Fibroblast of villous mesenchyme (primary cell): ENCODE data around the gene TEX26. TPM values are rescaled to one million over a fixed set of nuclear protein-coding genes. Genes with fewer than 3 reads are reported as not detected.

Experiments
- DNase-seq: peaks from one replicate; pipeline ENCODE4 v3.0.0-alpha.2; 2010; ENCODE audit warnings: low read depth
- H3K4me3 ChIP-seq: 2 replicates; pipeline ENCODE4 v1.5.1; 2011; ENCODE audit warnings: low read depth, mild to moderate bottlenecking, low read length
- total RNA-seq: library from RNA; depleted of rRNA; stranded (reverse); fragments of >200 nt; gene quantifications from 2 replicates; pipeline ENCODE4 v1.2.3, GENCODE V29; 2012
- TF ChIP-seq, protein P1 (sequence below): IDR thresholded peaks from 2 replicates; pipeline ENCODE4 v1.5.1; 2012; ENCODE audit warnings: low read depth, mild to moderate bottlenecking, low read length; ENCODE audit not compliant: insufficient read depth

The TEX26 gene
- total RNA-seq, 1 donor: under 0.01 TPM

DNA sequence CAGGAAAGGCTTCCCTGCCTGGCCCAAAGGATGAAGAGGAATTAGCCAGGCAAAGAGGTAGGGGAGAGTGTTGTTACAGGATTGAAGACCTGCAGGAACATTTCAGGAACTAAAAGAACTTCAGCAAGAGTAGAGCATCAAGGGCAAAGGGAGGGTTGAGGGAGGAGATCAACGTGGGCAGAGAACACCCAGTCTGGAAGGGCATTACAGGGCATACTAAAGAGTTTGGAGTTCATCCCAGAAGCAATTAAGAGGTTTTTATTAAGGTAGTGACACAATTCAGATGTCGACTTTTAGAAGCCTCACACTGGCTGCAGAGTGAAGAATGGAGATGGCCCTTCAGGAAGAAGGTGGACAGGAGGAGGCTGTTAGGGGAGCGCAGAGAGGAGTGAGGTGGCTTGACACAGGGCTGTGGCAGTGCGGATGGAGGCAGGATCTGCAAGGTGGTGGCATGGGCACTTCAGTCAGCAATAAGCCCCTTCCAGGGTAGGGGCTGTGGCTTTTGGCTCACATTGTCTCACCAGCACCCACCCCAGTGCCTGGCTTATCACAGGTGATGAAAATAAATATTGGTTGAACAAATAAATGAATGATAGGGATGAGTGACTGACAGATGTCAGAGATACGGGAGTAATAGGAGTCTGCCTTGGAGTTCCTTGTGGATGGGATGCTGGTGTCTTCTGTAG, 24.9 kb downstream of the TEX26 start:
- no peak for DNase-seq
- no peak overlapping the region for H3K4me3 ChIP-seq
- TF ChIP-seq, protein P1, sequence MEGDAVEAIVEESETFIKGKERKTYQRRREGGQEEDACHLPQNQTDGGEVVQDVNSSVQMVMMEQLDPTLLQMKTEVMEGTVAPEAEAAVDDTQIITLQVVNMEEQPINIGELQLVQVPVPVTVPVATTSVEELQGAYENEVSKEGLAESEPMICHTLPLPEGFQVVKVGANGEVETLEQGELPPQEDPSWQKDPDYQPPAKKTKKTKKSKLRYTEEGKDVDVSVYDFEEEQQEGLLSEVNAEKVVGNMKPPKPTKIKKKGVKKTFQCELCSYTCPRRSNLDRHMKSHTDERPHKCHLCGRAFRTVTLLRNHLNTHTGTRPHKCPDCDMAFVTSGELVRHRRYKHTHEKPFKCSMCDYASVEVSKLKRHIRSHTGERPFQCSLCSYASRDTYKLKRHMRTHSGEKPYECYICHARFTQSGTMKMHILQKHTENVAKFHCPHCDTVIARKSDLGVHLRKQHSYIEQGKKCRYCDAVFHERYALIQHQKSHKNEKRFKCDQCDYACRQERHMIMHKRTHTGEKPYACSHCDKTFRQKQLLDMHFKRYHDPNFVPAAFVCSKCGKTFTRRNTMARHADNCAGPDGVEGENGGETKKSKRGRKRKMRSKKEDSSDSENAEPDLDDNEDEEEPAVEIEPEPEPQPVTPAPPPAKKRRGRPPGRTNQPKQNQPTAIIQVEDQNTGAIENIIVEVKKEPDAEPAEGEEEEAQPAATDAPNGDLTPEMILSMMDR: no peak

DNA sequence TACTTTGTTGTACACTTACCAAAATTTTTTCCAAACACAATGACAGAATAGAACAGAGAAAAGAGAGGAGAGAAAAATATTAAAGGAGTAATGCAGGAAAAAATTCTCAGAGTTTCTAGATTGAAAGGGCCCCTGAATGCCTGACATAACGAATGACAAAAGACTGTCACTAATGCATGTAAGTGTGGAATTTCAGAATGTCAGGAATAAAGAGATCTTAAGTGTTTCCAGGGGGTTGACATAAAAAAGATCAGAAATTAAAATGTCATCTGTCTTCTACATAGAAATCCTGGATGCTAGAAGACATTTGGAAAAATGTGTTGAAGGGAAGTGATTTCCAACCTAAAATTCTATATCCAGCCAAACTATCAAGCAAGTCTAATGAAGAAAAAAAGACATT, 27.2 kb downstream of the TEX26 start:
- no peak for DNase-seq
- TF ChIP-seq, protein P1: no peak
- no peak overlapping the region for H3K4me3 ChIP-seq

DNA sequence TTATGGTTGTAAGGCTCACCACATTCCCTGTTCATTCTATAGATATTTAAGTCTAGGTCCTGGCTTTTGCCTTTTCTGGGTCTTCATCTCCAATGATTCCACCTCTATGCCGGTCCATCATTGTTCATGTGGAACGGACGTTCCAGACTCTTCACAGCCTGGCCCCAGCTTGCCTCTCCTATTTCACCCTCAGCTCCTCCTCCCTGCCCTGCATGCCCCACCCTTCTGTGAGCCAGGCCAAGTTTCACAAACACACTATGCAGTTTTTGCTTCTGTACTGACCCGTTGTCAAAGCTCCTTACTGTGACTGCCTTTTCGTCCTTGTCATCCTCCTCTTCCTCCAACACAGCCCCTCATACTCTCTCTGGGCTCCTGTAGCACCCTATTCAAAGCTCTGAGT, 31.3 kb downstream of the TEX26 start:
- peak; percentile 56 for DNase-seq
- TF ChIP-seq, protein P1: no peak
- no peak overlapping the region for H3K4me3 ChIP-seq

DNA sequence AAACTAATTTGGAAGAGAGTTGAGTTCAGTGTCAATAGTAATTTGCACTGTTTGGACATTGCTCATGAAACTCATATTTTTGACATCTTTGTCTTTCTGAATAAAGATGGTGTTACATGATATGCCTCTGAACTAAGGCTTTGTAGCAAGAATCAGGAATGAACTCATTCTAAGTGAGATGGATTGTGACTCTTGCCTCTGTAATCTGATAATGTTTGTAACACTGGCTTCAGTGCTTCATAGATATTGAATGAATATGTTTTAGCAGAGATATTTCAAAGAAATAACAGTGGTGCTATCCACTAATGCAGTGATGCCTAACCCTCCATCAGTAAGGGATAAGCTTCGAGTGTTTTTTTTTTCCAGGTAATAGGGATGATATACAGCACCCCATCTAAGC, 32.9 kb downstream of the TEX26 start:
- DNase-seq: no peak
- no peak overlapping the region for H3K4me3 ChIP-seq
- TF ChIP-seq, protein P1: no peak

DNA sequence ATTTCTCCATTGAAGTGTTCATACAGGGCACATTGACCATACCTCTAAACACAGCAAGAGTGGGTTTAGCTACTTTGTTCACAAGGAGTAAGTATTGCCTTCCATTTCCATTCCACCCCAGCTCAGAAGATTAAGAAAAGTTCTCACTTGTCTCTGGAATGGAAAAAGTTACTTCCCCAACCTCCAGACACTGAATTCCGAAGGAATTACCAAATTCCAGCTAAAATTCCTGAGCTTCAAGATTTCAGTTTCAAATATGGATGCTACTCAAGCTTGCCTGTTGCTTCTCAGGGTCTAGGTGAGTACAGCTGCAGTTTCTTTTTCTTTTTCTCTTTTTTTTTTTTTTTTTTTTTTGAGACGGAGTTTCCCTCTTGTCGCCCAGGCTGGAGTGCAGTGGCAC, 33.6 kb downstream of the TEX26 start:
- DNase-seq: no peak
- TF ChIP-seq, protein P1: no peak
- no peak overlapping the region for H3K4me3 ChIP-seq

DNA sequence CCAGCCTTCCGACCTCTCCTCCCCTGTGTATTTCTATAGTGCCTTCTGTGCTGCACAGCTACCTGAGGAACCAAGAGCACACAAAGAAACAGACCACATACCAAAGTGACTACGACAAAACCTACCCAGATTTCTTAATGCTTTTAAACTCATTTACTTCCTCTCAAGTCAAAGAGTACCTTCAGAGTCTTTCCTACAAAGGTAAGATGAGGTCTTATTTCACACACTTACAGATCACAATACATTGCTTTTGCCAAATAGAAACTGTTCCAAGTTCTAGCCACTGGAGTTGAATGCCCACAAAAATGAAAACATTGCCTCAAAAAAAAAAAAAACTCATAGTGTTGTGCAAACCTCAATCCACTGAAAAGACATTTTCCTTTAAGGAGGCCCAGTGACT, 36.4 kb downstream of the TEX26 start:
- TF ChIP-seq, protein P1: no peak
- DNase-seq: peak; percentile 68
- no peak overlapping the region for H3K4me3 ChIP-seq

DNA sequence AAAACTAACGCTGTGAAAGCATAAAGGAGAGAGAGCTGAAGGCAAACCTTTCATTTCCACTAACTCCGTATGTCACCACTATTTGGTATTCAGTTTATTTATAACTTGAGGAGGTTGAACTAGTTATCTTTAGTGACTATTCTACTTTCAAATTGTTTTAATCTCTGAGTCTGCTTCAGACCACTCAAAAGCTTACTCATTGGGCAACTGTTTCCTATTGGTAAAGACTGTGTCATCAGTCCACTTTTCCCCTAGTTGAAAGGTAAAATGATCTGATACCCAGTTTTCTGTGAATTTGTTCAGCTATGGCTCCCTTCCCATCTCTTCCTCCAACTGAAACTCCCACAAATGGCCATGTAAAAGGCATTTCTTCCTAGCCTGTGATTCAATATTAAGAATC, 39.1 kb downstream of the TEX26 start:
- no peak overlapping the region for H3K4me3 ChIP-seq
- DNase-seq: peak; percentile 26
- TF ChIP-seq, protein P1: no peak
